Measurements from ENCODE around the gene PRIMA1.
"Not testable (repeated sequence)": the region's sequence is repeated elsewhere in the genome, so short reads cannot be mapped to it uniquely, and the experiment has no call there.

PRIMA1 gene, protein sequence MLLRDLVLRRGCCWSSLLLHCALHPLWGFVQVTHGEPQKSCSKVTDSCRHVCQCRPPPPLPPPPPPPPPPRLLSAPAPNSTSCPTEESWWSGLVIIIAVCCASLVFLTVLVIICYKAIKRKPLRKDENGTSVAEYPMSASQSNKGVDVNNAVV

DNA sequence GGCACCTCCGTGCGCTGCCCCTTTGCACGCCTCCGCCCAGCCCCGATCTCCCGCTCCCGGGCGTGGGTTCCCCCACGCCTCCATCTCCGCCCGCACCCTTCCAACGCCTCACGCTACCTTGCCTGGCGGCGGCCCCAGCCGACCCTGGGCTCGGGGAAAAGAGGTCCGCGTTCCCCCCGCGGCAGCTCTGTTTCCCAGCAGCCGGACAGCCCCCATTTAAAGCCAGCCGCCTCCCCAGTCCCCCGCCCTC is at the start of gene PRIMA1:
Gene PRIMA1 (minus strand): TSS at position 193 of the 250 bp plus-strand sequence. CDS start 767 bp downstream, outside the sequence.
- DNase-seq = no peak

DNA sequence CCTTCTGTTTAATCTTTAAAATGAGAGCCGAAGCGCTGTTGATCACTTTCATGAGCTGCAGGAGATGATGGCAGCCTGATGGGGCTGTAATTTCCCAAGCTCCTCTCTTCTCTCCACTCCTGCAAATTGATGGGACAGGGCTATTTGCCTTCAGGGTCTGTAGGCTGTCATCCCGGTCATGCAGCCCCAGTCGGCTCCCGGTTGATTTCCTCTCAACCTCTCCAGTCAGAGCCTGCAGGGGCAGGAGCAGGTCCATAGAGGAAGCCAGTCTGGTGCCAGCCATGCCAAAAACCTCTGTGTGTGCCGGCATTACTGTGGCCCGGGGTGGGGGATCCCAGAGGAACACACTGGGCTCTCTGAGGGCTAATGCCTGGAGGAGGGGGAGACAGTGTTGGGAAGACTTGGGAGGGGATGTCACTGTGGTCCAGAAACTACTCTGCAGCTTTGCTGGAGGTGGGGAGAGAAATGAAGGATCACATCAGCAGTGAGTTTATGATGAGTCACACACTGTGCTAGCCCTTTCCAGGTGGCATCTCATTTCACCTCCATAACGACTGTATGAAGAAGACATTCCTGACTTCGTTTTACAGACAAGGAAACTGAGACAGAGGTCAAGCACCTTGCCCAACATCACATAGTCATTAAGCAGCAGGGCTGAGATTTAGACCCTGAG is 46.5 kb upstream of the PRIMA1 start:
- no peak for DNase-seq

DNA sequence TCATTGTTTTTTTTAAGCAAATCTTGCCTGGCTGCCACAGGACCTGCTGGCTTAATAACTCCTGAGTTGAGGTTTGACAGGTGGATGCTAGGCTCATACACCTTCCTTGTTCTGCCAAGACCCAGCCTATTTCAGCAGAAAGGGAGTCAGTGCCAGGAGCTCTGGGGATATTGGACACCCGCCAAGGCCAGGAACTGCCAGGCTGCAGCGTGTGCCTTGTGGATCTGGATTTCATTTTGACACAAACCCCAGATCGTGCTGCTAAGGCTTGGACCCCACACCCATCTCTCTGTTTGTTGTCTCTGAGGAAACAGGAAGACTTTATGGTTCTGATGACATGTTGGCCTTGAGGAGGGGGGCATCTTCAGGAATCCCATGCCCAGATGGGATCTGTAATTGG is 44.4 kb upstream of the PRIMA1 start:
- no peak for DNase-seq

DNA sequence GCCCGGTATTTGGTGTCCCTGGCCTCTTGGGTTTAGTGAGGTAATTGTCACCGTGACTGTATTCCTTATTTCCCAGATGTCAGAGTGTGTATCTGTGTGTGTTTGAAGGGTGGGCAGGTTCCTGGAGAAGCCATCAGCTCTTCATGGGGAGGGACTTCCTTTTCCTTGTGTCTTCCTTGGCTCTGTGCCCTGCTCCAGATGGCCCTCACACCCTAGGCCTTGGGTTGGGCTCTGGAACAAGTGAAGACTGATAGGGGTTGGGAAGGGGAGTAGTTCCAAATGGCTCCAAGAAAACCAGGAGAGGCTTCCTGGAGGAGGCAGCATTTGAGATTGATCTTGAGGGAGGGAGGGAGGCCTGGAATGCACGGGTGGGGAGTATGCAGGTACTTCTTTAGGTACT is 43.8 kb upstream of the PRIMA1 start:
- DNase-seq = no peak

DNA sequence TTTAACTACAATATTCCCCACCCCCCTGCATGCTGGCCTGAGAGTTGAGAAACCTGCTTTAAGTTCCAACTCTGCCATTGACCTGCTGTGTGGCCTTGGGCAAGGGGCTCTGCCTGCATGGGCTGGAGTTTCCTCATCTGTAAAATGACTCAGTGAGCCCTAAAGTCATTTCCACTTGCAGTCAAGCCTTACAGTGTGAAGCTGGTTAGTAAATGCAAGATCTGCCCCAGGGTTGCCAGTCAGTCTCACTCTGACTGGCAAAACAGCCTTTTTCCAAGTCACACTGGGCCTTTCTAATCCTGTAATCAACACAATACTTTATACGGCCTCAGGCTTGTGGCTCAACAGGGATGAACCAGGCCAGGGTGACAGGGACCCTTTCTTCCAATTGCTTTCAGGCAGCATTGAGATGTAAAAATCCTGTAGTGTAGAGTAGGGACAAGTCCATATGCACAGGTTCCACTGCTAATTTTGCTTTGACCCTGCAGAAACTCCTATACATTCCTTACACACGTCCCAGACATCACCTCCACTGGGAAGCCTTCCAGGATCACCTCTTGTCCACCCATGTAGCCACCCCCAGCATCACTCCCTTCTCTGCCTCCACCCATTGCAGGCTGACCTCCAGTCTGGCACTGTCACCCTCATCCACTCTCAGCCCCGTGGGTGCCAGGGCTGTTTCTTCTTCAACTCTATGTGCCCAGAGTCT is 42.6 kb upstream of the PRIMA1 start:
- DNase-seq = no peak

DNA sequence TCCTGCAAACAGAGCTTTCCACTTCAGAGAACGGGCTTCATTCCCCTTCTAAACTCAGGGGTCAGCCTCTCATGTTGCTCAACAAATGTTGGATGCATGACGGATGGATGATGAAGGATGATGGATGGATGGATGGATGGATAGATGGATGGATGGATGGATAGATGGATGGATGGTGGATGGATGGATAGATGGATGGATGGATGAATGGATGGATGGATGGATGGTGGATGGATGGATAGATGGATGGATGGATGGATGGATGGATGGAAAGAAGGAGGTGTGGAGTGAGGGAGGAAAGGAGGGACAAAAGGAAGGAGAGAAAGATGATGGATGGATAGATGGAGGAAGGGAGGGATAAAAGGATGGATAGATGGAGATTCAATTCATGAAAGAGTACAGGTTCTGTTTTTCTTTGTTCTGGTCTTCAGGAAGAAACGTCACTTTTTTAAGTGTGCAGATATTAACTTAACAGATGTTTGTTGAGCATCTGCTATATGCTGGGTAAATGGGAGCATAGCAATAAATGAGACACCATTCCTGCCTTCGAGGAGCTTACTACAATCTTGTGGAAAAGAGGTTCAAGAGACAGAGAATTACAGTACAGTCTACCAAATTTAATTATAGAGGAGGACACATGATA is 41.7 kb upstream of the PRIMA1 start:
- DNase-seq = no peak

DNA sequence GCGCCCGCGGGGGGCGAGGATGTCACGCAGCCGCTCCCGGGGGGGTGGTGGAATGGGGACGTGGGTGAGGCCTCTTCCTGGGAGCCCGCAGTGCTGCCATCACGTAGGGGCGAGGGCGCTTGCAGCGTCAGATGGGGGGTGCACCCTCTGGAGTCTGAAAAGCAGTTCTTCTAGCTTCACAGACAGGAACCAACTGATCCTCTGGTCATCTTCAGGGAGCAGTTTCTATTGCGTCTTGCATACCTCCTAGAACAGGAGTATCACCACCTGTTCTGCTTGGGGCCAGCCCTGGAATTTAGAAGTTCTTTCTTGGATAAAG is 36.9 kb upstream of the PRIMA1 start:
- no peak for DNase-seq

DNA sequence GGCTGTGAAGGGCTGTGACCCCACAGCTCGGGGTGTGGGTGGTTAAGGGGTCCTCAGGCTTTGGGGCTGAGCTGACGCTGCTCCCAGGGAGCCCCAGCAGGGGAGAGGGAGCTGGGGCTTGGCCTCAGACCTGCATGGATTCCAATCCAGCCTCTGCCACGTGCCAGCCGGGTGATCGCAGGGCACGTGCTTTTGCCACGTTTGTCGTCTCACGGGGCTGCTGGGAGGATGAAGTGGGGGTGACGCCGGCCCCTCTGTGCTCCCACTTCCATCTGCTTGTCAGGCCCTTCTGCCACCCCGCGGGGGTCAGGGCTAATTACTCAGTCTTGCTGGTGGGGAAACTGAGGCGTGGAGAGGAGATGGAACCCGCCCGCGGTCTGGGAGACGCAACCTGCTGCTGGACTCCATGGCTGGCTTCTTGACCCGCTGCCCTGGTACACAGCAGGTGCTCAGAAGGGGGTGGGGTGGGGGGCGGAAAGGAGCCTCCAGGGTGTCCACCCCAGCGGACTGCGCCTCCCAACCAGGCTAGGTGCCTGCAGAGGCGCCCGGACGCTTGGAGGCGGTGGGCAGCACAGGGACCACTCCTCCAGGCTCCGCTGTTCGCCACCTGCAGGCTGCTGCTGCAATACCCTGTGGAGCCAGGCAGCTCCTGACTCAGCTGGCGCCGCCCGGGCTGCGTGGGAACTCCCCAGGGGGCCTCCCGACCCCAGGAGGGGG is 36.4 kb upstream of the PRIMA1 start:
- DNase-seq = no peak

DNA sequence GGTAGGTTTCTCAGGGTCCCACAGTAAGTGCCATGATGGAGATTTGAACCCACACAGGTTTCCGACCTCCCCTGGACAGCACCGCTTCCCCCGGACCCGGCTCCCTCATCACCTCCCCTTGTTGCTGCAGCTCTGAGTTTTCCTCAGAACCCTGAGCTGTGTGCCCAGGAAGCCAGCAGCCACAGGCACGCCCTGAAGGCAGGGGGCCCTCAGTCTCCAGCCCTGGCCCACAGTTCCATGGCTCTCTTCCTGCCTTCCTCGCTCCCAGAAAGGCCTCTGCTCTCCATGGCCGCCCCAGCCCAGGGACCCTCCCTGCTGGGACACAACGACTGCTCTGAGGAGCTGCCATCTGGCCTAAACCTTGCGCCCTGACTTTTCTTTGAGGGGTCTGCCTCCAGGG is 35.8 kb upstream of the PRIMA1 start:
- no peak for DNase-seq

DNA sequence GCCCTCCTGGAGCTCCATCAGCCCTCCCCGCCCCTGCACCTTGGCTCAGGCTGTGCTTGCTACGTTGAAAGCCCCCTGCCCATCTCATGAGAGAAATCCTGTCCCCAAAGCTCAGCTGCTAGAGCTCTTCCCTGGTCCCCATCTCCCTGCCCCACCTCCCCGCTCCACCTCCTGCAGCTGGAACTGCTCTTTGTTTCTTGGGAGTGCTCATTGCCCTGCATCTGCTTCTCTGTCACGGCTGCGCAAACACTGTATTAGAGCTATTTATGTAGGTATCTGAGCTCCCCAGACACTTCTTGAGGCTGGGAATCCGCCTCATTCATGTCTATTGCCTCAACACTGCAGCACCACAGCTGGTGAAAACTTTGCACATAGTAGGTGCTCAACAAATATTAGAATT is 32.8 kb upstream of the PRIMA1 start:
- DNase-seq = no peak

DNA sequence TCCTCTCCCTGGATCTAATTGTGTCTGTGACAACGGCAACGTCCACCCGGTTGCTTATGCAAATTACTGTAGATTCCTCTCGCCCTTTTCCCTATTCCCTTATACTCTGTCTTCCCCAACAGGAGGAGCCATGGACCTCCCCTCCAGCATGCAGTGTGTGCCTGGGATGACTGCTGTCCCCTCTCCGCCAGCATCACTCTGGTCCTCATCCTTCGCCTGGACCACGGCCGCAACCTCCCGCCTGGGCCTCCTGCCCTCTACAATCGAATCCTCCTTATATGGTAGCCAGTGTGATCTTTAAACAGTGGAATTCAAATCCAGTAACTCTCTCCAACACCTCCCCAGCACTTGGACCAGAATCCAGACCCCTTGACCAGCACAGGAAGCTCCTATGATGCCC is 30.6 kb upstream of the PRIMA1 start:
- DNase-seq = no peak

DNA sequence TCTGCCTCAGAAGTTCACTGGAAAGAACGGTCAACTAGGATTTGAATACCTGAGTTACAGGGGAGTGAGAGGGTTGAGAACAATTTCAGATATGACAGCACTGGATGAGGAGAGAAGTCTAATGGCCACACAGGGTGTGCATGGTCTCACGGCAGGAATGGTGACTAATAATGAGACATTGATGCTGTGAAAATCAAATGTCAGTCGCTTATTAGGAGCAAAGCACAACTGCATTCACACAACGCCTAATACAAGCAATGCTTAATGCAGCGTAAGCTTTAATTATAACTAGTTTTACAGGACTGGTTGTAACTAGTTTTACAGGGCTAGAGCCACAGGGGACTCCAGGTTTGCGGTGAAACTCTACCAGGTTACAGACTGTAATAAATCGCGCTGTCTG is 23.4 kb upstream of the PRIMA1 start:
- no peak for DNase-seq

DNA sequence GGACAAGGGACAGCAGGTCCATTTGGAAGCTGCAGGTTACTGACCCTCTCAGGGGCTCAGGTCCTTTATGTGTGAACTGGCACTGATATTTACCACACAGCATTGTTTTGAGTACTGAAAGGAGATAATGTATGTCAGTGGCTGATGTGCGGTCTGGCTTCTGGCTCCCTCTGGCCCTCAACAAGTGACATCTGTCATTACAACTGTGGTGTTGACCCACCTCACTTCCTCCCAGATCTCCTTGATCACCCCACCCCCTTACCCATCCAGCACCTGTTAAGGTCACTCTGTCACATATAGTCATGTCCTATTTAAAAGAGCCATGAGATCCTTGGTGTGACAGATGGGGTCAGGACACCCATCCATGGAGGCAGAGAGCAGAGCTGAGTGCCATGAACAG is 22.7 kb upstream of the PRIMA1 start:
- DNase-seq = no peak

DNA sequence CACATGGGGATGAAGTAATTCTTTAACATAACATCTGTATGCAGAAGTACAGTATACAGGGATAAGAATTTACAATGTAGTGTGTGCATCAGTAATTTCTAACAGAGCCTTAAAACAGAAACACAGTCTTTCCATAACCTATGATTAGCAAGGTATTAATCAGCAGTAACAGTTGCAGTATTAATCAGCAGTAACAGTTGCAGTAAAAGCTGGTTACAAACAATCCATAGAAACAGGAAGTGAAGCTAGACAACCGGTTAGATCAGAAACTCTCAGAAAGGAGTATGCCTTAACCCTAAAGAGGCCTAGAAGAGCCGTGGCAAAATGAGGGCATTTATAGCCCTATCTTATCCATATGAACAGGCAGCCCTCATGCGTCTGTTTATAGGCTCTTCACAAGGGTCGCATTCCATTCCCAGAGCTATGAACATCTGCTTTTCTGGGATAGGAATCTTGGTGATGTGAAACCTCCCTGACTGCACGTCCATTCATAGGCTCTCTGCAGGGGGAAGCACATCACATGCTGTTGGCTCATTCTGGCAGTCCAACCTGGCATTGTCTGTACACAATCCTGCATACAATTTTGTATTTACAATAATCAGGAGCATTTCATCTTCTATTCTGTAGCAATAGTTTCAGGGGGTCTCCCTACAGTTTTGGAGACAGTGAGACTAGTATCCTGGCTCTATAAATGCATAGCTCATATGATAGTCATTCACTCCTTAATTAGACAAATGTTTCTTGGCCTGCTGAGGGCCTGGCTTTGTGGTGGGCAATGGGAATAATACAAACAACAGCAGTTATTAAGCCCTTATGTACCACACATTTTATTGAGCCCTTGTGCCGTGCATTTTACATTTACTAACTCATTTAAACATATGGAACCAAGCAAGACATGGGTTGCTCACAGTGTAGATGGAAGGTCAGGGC is 21.5 kb upstream of the PRIMA1 start:
- not testable (repeated sequence) for DNase-seq

DNA sequence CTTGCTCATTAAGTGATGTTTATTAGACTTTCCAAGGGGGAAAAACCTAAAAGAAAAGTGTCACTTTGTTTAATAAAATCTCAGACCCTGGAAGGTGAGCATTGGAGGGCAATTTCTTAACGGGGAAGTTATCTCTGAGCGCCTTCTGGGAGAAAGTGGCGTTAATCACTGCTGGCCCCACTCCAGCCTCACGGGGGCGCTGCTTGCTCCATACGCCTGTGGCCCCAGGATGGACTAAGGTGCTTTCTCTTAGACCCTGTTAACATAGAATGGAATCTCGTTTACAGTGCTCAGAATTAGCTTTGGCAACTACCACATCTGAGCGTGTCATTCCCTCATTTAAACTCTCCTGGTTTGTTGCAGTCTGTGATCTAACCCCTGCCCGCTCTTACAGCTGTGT is 16.4 kb upstream of the PRIMA1 start:
- DNase-seq = no peak

DNA sequence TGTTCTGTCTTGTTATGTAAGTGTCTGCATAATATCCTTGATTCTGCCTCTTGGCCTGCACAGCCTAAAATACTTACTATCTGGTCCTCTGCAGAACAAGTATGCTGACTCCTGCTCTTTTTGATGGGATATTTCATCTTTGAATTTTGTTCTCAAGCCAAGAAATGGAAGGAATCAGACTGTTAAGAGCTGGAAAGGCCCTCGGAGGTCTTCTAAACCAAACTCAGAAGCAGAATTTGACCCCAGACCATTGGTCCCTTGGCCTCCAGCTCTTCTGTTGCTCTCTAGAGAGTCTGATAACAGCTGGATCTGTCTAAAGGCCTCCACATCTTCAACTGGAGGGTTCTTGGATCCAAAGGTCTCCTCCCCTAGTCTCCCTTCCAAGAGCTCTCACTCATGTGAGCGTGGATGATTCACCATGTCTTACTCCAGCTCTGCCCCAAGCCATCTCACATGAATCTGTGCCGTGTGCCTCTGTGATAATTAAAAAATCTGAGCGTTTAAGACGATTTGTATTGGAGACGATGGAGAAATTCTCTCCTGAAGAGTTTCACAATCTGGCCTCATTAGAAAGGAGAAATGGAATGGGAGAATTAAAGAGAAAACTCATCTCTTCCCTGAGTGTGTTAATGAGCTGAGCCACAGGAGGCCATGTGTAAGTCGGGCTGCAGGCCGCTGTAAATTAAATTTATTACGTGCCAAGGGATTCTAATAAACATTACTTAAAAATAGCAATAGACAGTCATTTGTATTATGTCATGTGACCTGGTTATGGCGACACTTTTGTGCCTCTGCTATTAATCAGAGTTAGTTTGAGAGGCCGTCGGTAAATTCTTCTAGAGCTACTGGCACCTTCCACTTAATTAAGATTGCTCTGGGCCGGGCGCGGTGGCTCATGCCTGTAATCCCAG is 15.4 kb upstream of the PRIMA1 start:
- DNase-seq = no peak

DNA sequence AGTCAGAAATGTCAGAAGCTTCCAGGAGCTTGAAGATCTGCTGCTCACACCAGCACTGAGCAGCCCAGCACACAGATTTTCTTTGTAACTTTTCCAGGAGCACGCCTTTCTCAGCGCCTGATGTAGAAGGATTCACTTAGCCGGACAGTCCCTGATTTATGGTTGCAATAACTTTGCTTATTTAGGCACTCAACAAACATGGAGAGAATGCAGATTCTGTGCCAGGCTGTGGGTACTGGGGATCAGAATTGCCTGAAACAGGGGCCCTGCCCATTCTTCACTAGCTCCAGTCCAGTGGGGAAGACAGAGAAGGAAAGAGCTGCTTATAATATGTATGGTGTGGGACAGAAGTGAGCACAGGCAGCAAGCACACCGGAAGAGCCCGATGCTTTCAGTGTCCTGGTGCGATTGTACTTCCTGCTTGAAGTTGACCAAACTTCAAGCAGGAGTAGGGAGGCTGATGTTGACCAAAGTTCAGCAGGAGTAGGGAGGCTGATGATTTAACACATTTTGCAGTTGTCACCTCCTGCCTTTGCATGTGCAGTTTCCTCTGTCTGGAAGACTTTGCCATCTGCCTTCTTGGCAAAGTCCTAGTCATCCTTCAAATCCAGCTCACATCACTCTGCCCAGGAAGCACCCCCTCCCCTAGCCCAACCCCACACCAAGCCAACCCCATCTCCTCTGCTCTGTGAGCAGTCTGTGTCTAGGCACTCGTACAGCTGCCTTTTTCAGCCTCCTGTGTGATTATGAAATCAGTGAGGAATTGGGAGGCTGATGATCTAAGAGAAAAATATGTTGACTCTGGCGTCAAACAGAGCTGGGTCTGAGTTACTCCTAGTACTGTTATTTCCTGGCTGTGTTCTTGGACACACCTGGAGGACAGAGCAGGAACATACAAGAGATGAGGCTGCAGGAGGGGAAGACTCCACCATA is 12.0 kb upstream of the PRIMA1 start:
- no peak for DNase-seq

DNA sequence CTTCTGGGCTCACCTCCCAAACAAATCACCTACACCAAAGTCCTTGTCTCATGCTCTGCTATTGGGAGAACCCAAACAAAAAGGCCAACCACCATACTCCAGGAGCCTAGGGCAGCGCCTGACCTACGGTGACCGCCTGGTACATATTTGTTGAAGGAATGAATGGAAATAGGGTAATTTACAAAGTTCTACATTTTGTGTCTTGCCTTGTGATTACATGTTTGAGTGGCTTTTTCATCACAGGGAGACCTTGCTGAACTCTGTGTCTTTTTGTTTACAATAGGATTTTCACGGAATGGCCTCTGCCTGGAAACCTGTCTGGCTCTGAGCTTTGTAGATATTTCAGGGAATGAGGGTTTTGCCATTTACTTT is 11.3 kb upstream of the PRIMA1 start:
- DNase-seq = no peak

DNA sequence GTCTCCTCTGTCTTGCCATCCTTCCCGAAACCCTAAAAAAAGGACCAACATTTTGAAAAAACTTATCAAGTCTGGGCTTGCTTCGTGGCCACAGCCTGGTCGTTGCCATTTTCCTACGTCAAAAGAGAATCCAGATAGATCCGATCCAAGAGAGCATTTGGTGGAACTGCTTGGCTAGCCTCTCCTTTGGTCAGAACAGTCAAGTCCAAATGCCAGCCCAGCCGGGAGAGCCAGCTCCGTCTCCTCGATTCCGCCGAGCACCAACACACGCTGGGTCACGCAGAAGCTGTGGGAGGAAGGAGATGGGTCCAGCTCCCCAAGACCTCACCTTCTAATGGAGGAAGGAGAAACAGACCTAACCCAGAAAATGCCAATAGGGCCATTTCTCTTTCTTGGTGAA is 9.3 kb upstream of the PRIMA1 start:
- DNase-seq = no peak

DNA sequence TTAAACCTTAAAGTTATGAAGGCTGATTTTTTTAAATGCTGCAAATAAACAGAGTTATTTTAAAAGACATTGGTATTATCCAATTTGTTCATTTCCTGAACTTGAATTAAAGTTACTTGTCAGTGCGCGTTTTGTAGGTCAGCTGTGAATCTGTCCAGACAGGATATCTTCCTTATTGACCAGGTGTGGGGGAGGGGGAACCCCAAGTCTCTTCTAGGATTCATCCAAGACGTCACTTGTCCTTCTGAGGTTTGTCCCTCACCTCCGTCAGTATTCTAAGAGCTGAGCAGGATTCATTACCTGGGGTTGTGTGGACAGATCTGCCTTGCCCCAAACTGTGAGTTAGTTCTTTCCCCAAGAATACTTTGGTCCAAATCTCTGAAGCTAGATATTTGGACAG is 8.8 kb upstream of the PRIMA1 start:
- DNase-seq = no peak

All from right forelimb (tissue), 1 donor.